Measurements from ENCODE around the gene RTTN.

The RTTN gene

GRCh38 chr18:70075906-70076305 is 129.6 kb downstream of the RTTN start:
- no peak for DNase-seq (ENCODE audit: low read depth in 2 of 2)

- no peak for DNase-seq (ENCODE audit: low read depth in 2 of 2)
Observed at GRCh38 chr18:70074116-70074515, 131.4 kb downstream of the RTTN start.

- DNase-seq (ENCODE audit: low read depth in 2 of 2) = no peak
Observed at GRCh38 chr18:70073432-70073831, 132.1 kb downstream of the RTTN start.

- no peak for DNase-seq (ENCODE audit: low read depth in 2 of 2)
Observed at GRCh38 chr18:70072678-70073077, 132.8 kb downstream of the RTTN start.

GRCh38 chr18:70069965-70070364 is 135.5 kb downstream of the RTTN start:
- DNase-seq (ENCODE audit: low read depth in 2 of 2) = no peak

- DNase-seq (ENCODE audit: low read depth in 2 of 2) = no peak
Observed at GRCh38 chr18:70069382-70069781, 136.1 kb downstream of the RTTN start.

GRCh38 chr18:70068981-70069380 is 136.5 kb downstream of the RTTN start:
- no peak for DNase-seq (ENCODE audit: low read depth in 2 of 2)

GRCh38 chr18:70059684-70060083 is 145.8 kb downstream of the RTTN start:
- no peak for DNase-seq (ENCODE audit: low read depth in 2 of 2)

- DNase-seq (ENCODE audit: low read depth in 2 of 2) = no peak
Observed at GRCh38 chr18:70058916-70059315, 146.6 kb downstream of the RTTN start.

- DNase-seq (ENCODE audit: low read depth in 2 of 2) = no peak
Observed at GRCh38 chr18:70047931-70048603, 157.4 kb downstream of the RTTN start.

- no peak for DNase-seq (ENCODE audit: low read depth in 2 of 2)
Observed at GRCh38 chr18:70046796-70047195, 158.7 kb downstream of the RTTN start.

GRCh38 chr18:70046207-70046606 is 159.3 kb downstream of the RTTN start:
- DNase-seq (ENCODE audit: low read depth in 2 of 2) = no peak

- DNase-seq (ENCODE audit: low read depth in 2 of 2) = no peak
Observed at GRCh38 chr18:70044632-70045031, 160.9 kb downstream of the RTTN start.

GRCh38 chr18:70041459-70042050 is 163.9 kb downstream of the RTTN start:
- no peak for DNase-seq (ENCODE audit: low read depth in 2 of 2)

- DNase-seq (ENCODE audit: low read depth in 2 of 2) = no peak
Observed at GRCh38 chr18:70039186-70039585, 166.3 kb downstream of the RTTN start.

- no peak for DNase-seq (ENCODE audit: low read depth in 2 of 2)
Observed at GRCh38 chr18:70037431-70038061, 167.9 kb downstream of the RTTN start.

- DNase-seq (ENCODE audit: low read depth in 2 of 2) = no peak
Observed at GRCh38 chr18:70036771-70037347, 168.6 kb downstream of the RTTN start.

- no peak for DNase-seq (ENCODE audit: low read depth in 2 of 2)
Observed at GRCh38 chr18:70036168-70036567, 169.3 kb downstream of the RTTN start.

GRCh38 chr18:70031221-70031620 is 174.3 kb downstream of the RTTN start:
- DNase-seq (ENCODE audit: low read depth in 2 of 2) = no peak

- DNase-seq (ENCODE audit: low read depth in 2 of 2) = no peak
Observed at GRCh38 chr18:70030728-70031127, 174.8 kb downstream of the RTTN start.

GRCh38 chr18:70029163-70029562 is 176.3 kb downstream of the RTTN start:
- no peak for DNase-seq (ENCODE audit: low read depth in 2 of 2)

- no peak for DNase-seq (ENCODE audit: low read depth in 2 of 2)
Observed at GRCh38 chr18:70028734-70029133, 176.8 kb downstream of the RTTN start.

- no peak for DNase-seq (ENCODE audit: low read depth in 2 of 2)
Observed at GRCh38 chr18:70028084-70028483, 177.4 kb downstream of the RTTN start.

Measured in stimulated activated CD4-positive, alpha-beta T cell treated with anti-CD3 and anti-CD28 coated beads, Interleukin-4, amount 100 ng/mL, for 48 hours (primary cell).